ENCODE data around the gene IL18BP.

IL18BP gene

DNA sequence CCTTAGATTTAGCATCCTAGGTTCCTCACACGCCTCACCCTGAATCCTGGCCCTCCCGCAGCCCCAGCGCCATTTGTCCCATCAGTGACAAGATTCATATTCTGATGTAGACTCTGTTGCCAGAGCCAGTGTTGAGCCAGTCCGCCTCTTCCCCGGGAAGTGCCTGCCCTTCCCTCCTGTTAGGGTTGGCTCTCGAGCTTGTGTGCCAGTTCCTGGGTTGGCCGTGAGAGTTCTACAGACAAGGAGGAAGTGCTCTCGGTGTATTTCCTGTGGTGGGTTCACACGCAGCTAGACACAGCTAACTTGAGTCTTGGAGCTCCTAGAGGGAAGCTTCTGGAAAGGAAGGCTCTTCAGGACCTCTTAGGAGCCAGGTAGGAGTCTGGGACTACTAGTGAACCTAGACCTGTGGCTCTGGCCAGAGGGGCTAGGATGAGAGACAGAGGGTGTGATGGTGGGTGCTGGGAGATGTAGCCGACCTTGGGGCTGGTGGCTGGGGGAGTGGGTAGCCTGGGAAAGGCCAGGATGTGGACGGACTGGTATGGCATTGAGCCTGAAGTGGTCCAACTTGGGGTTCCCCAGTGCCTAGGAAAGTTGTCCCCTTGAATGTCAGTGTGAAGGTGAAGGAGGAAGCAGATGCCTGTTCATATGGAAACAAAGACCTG lies at the start of gene IL18BP:
Gene IL18BP (plus strand): TSS at position 261 of the 662 bp plus-strand sequence. CDS start 1,076 bp downstream, outside the sequence.
- no peaks in the 10 kb centered on the region for H3K27me3 Mint-ChIP-seq
- peaks cover 25% of the 10 kb centered on the region for H3K36me3 Mint-ChIP-seq (ENCODE audit: low read depth)
- H3K4me3 Mint-ChIP-seq, result peak within 1 kb of the TSS; percentile 42
- peaks cover 31% of the 10 kb centered on the region for H3K4me1 Mint-ChIP-seq (ENCODE audit: low read depth)
- no peaks in the 10 kb centered on the region for H3K9me3 Mint-ChIP-seq
- H3K27ac Mint-ChIP-seq, result peak within 1 kb of the TSS; percentile 83

DNA sequence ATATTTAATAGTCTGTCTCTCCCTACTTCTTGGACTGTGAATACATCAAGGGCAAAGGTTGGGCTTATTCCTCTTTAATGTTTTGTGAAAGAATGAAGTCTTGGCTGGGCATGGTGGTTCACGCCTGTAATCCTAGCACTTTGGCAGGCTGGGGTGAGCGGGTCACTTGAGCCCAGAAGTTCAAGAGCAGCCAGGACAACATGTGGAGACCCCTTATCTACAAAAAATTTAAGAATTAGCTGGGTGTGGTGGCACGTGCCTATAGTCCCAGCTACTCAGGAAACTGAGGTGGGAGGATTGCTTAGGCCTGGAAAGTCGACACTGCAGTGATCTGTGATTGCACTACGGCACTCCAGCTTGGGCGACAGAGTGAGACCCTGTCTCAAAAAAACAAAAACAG lies 49.7 kb upstream of the IL18BP start:
- no peaks in the 10 kb centered on the region for H3K27me3 Mint-ChIP-seq
- H3K36me3 Mint-ChIP-seq (ENCODE audit: low read depth), result peaks cover 23% of the 10 kb centered on the region
- H3K27ac Mint-ChIP-seq, result no peak overlapping the region
- H3K9me3 Mint-ChIP-seq, result no peaks in the 10 kb centered on the region
- no peak overlapping the region for H3K4me3 Mint-ChIP-seq
- H3K4me1 Mint-ChIP-seq (ENCODE audit: low read depth), result peaks cover 24% of the 10 kb centered on the region

DNA sequence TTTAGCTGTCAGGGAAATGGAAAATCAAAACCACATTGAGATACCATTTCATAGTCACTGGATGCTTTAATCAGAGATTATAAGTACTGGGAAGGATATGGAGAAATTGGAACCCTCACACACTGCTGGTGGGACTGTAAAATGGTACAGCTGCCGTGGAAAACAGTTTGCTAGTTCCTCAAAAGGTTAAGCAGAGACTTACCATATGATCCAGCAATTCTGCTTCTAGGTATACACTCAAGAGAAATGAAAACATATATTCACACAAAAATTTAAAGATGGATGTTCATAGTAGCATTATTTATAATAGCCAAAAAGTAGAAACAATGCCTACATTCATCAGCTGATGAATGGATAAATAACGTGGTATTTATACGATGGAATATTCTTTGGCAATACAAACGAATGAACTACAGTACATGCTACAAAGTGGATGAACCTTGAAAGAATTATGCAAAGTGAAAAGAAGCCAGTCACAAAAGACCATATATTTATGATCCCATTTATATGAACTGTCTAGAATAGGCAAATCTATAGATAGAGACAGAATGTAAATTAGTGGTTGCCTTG lies 46.9 kb upstream of the IL18BP start:
- peaks cover 8% of the 10 kb centered on the region for H3K36me3 Mint-ChIP-seq (ENCODE audit: low read depth)
- no peaks in the 10 kb centered on the region for H3K9me3 Mint-ChIP-seq
- H3K4me3 Mint-ChIP-seq, result no peak overlapping the region
- H3K27me3 Mint-ChIP-seq, result no peaks in the 10 kb centered on the region
- H3K27ac Mint-ChIP-seq, result no peak overlapping the region
- H3K4me1 Mint-ChIP-seq (ENCODE audit: low read depth), result peaks cover 17% of the 10 kb centered on the region

DNA sequence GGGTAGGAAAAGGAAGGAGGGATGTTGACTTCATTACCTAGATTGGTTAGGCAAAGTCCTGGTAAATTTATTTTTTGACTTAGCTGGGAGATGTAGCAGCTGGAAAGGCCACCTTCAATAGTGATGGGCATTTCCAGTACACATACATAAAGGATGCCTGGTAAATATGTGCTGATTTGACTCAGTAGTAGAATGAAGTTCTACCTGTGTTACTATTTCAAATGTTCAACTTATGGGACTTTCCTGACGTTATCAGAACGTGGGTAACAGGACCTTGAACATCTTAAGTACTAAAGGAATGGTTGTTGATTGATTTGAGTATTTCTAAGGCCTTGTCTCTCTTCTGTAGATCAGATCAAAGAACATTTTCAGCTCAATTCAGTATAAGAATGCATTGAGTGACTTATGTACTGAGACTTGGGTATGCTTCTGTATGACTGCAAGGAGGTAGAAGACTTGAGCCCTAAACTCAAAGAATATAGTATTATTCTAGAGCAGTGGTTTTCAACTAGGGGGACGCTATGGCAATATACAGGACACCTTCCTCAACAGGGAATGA lies 42.7 kb upstream of the IL18BP start:
- H3K4me1 Mint-ChIP-seq (ENCODE audit: low read depth), result peaks cover 10% of the 10 kb centered on the region
- H3K27ac Mint-ChIP-seq, result no peak overlapping the region
- no peak overlapping the region for H3K4me3 Mint-ChIP-seq
- H3K36me3 Mint-ChIP-seq (ENCODE audit: low read depth), result peaks cover 15% of the 10 kb centered on the region
- no peaks in the 10 kb centered on the region for H3K9me3 Mint-ChIP-seq
- no peaks in the 10 kb centered on the region for H3K27me3 Mint-ChIP-seq

DNA sequence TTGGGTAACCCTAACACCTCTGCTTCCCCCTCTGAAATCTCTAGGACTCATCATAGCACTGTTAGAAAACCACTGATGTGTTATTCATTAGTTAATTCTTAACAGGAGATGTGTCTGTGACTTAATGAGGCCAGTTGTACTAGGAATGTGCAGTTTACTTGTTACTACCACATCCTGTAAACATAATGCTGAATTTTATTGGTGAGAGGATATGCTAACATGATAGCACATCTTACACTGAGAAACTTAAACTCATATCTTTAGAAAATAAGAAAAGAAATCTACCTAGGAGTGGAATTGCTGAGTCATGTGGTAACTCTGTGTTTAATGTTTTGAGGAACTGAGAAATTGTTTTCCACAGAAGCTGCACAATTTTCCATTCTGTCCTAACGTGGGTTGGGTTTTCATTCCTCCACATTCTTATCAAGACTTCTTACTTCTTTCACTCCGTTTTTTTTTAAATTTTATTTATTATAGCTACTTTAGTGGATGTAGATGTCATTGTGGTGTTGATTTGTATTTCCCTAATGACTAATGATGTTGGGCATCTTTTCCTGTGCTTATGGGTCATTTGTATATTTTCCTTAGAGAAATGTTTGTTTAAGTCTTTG lies 36.2 kb upstream of the IL18BP start:
- H3K27me3 Mint-ChIP-seq, result no peaks in the 10 kb centered on the region
- H3K4me1 Mint-ChIP-seq (ENCODE audit: low read depth), result peaks cover 26% of the 10 kb centered on the region
- H3K4me3 Mint-ChIP-seq, result peak overlapping the region; percentile 42
- H3K27ac Mint-ChIP-seq, result peak overlapping the region; percentile 76
- H3K9me3 Mint-ChIP-seq, result no peaks in the 10 kb centered on the region
- H3K36me3 Mint-ChIP-seq (ENCODE audit: low read depth), result peaks cover 48% of the 10 kb centered on the region

DNA sequence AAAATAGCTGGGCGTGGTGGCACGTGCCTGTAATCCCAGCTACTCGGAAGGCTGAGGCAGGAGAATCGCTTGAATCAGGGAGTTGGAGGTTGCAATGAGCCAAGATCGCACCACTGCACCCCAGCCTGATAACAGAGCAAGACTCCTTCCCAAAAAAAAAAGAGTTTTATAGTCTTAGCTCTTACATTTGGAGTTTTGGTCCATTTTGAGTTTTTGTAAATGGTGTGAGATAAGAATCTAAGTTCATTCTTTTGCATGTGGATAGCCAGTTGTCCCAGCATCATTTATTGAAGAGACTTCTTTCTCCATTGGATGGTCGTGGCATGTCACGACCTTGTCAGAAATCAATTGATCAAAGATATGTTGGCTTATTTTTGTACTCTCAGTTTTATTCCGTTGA lies 35.2 kb upstream of the IL18BP start:
- Mint-ChIP-seq H3K36me3 (ENCODE audit: low read depth) (peaks cover 53% of the 10 kb centered on the region), H3K27me3 (no peaks in the 10 kb centered on the region), H3K27ac (peak overlapping the region; percentile 14), H3K4me1 (ENCODE audit: low read depth) (peaks cover 26% of the 10 kb centered on the region), H3K4me3 (no peak overlapping the region), H3K9me3 (no peaks in the 10 kb centered on the region)

DNA sequence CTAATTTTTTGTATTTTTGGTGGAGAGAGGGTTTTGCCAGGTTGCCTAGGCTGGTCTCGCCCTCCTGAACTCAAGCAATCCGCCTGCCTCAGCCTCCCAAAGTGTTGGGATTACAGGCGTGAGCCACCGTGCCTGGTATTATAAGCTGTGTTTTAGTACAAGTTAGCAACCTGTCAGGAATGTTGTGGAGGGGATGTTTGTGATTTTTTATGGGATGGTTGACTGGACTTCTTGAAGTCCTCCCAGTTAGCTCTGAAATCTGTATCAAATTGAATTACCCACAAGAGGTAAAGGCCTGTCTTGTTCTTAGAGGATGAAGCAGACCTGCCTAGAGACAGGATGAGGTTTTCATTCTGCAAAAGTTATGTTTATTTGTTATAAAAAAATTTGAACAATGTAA lies 34.1 kb upstream of the IL18BP start:
- Mint-ChIP-seq H3K27me3 (no peaks in the 10 kb centered on the region), H3K27ac (no peak overlapping the region), H3K4me3 (no peak overlapping the region), H3K4me1 (ENCODE audit: low read depth) (peaks cover 26% of the 10 kb centered on the region), H3K9me3 (no peaks in the 10 kb centered on the region), H3K36me3 (ENCODE audit: low read depth) (peaks cover 55% of the 10 kb centered on the region)

DNA sequence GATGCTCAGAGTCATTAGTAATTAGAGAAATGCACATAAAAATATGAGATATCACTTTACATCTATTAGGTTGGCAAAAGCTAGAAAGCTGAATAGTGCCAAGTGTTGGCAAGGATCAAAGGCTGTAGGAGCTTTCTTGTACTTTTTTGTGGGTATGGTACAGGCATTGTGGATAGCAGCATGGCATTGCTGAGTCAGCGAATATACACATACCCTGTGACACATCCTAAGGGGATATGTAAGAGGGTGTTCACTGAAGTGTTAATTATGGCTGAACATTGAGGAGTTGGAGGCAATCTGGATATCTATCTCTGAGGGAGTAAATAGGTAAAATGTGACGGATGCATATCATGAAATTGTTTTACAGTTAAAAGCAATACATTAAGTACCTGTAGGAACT lies 27.0 kb upstream of the IL18BP start:
- Mint-ChIP-seq H3K4me1 (ENCODE audit: low read depth) (peaks cover 9% of the 10 kb centered on the region), H3K9me3 (no peaks in the 10 kb centered on the region), H3K4me3 (no peak overlapping the region), H3K27ac (no peak overlapping the region), H3K27me3 (no peaks in the 10 kb centered on the region), H3K36me3 (ENCODE audit: low read depth) (peaks cover 31% of the 10 kb centered on the region)

DNA sequence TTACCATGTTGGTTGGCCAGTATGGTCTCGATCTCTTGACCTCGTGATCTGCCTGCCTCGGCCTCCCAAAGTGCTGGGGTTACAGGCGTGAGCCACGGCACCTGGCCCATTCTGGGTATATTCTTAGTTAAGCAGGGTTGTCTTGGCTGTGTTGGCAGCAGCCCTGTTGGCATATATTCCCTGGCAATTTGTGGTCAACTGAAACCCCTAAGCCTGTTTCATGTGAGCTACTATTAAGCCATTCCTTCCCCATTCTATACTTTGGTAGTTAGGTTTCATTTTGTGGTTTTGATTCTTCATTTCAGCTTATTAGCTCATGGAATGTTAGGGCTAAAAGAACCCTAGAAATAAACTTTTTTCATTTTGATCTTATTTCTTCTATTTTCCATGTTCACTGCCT lies 22.2 kb upstream of the IL18BP start:
- H3K4me1 Mint-ChIP-seq (ENCODE audit: low read depth), result no peaks in the 10 kb centered on the region
- no peaks in the 10 kb centered on the region for H3K27me3 Mint-ChIP-seq

DNA sequence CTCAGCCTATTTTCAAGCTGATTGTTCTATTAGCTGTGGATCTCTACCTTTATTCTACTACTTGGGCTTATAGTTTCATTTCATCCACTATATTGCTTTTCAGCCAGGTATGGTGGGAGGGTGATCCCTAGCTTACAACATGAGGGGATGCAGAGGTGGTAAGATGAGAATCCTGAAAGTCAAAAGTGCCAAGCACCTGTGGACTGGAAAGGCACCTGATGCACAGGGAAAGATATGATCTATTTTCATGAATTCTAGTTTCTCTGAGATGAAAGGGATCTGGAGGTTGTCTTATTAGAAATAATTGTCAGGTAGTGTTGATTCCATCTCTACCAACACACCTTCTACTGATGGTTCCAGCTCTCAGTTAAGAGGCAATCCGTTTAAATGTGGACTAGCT lies 21.6 kb upstream of the IL18BP start:
- Mint-ChIP-seq H3K36me3 (ENCODE audit: low read depth) (peaks cover 29% of the 10 kb centered on the region), H3K4me3 (no peak overlapping the region), H3K9me3 (no peaks in the 10 kb centered on the region), H3K27ac (no peak overlapping the region), H3K4me1 (ENCODE audit: low read depth) (no peaks in the 10 kb centered on the region), H3K27me3 (no peaks in the 10 kb centered on the region)

More for the DNA sequence above, 22.2 kb upstream of the IL18BP start:
- Mint-ChIP-seq H3K9me3 (no peaks in the 10 kb centered on the region), H3K27ac (no peak overlapping the region), H3K36me3 (ENCODE audit: low read depth) (peaks cover 30% of the 10 kb centered on the region), H3K4me3 (no peak overlapping the region)

DNA sequence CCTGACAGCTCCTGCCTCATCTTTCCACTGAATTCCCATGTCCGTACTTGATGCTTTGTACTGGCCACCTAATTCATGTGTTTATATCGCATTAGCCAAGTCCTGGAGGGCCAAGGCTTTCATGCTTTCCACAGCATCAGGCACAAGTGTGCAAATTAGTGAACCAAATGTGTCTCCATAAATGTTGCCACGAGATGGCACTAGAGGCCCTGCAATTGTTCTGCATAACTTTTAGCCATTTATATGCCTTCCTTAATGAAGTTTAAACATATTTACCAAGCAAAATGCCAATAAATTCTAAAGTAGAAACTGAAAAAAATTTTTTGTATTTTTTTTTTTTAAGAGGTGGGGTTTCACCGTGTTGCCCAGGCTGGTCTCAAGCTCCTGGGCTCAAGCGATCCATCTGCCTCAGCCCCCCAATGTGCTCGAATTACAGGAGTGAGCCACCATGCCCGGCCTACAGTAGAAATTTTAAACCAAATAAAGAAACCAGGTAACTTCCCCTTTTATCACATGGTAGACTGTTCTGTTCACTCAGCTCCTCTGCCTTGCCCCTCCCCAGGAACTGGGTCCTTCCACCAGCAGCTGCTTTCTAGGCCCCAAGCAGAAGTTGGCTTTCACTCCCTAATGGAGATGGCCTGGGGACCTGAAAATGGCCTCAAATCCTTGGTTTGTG lies 20.8 kb upstream of the IL18BP start:
- no peaks in the 10 kb centered on the region for H3K9me3 Mint-ChIP-seq
- no peak overlapping the region for H3K4me3 Mint-ChIP-seq
- H3K36me3 Mint-ChIP-seq (ENCODE audit: low read depth), result peaks cover 35% of the 10 kb centered on the region
- H3K27me3 Mint-ChIP-seq, result no peaks in the 10 kb centered on the region
- no peak overlapping the region for H3K27ac Mint-ChIP-seq
- no peaks in the 10 kb centered on the region for H3K4me1 Mint-ChIP-seq (ENCODE audit: low read depth)

DNA sequence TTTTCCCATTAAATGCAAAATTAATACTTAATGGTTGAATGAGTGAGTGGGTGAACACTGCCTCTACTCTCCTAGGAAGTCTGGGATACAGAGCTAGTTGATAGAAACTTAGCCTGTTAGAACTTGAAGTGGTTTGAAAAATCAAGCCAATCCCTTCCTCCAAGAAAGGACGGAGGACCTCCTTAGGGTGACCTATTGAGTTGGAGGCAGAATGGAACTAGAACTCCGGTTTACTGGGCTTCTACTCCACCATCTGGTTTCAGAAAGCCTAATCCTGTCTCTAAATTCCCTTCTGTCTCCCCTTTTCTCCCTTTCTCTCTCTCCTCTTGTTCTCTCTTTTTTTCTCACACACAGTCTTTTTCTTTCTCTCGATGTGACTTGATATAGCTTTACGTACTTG lies 19.6 kb upstream of the IL18BP start:
- Mint-ChIP-seq H3K9me3 (no peaks in the 10 kb centered on the region), H3K36me3 (ENCODE audit: low read depth) (peaks cover 43% of the 10 kb centered on the region), H3K27me3 (no peaks in the 10 kb centered on the region), H3K4me1 (ENCODE audit: low read depth) (no peaks in the 10 kb centered on the region), H3K4me3 (no peak overlapping the region), H3K27ac (peak overlapping the region; percentile 43)

DNA sequence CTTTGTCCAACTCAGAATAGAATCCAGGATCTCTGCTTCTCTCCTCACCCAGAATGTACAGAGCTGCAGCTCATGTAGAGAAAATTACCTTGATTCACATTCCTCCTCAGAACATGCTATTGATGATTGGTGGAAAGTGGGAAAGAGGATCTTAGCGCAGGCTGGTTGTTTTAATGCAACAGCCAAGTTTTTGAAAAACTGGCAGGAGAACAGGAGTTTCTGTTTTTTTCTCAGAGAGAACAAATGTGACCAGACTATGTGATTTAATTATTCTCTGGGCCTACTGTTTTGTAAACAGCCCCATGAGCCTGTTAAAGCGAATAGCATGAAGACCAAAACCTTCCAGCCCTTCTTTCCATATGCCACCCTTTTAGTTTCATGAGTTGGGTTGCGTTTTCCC lies 19.1 kb upstream of the IL18BP start:
- peaks cover 42% of the 10 kb centered on the region for H3K36me3 Mint-ChIP-seq (ENCODE audit: low read depth)
- no peaks in the 10 kb centered on the region for H3K9me3 Mint-ChIP-seq
- H3K27me3 Mint-ChIP-seq, result no peaks in the 10 kb centered on the region
- H3K4me1 Mint-ChIP-seq (ENCODE audit: low read depth), result no peaks in the 10 kb centered on the region
- H3K27ac Mint-ChIP-seq, result peak overlapping the region; percentile 43
- no peak overlapping the region for H3K4me3 Mint-ChIP-seq

DNA sequence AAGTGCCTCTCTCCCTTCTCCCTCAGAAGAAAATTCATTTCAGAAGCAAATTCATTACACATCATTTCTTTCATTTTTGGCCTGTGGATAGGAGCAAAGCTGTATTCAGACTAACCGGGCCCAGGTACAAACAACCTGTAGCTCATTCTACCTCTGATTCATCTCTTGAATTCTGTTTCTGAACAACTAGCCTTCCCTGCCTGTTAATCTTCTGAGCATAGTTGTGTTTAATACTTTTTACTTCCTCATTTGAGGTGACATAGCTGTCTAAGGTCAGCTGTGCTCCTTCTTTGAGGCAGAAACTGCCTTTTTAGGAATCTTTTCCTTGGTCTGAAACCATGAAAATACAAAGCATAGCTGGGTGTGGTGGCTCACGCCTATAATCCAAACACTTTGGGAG lies 12.6 kb upstream of the IL18BP start:
- no peaks in the 10 kb centered on the region for H3K27me3 Mint-ChIP-seq
- H3K36me3 Mint-ChIP-seq (ENCODE audit: low read depth), result peaks cover 35% of the 10 kb centered on the region
- H3K27ac Mint-ChIP-seq, result no peak overlapping the region
- no peak overlapping the region for H3K4me3 Mint-ChIP-seq
- H3K9me3 Mint-ChIP-seq, result no peaks in the 10 kb centered on the region
- peaks cover 6% of the 10 kb centered on the region for H3K4me1 Mint-ChIP-seq (ENCODE audit: low read depth)

DNA sequence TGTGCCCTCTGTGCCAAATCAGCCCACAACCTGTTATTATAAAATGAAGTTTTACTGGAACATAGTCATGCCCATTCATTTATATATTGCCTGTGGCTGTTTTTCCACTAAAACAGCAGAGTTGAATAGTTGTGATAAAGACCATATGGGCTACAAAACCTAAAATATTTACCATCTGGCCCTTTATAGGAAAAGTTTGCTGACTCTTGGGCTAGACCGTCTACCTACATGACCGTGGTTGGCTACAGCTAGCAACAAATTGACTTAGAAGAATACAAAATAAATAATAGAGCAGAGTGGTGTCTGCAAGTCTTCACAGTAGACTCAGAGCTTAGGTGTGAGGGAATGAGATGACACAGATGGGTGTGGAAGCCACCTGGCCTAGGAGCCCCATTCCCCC lies 11.2 kb upstream of the IL18BP start:
- Mint-ChIP-seq H3K4me3 (no peak overlapping the region), H3K9me3 (no peaks in the 10 kb centered on the region), H3K4me1 (ENCODE audit: low read depth) (peaks cover 16% of the 10 kb centered on the region), H3K27me3 (no peaks in the 10 kb centered on the region), H3K36me3 (ENCODE audit: low read depth) (peaks cover 32% of the 10 kb centered on the region), H3K27ac (no peak overlapping the region)

Data from stimulated activated naive CD8-positive, alpha-beta T cell treated with anti-CD3 and anti-CD28 coated beads, Interleukin-15, Interleukin-2, amounts not matched to agents 100 ng/mL and 50 ng/mL, for 24 hours (primary cell).